A673 (cell line): ENCODE results near the gene PDGFD.

Experiments used
- EZH2 ChIP-seq: fragments of 200-600 bp; sonication (generic); IDR thresholded peaks from 2 replicates; pipeline ENCODE4 v1.6.1; 2017; ENCODE audit warnings: borderline replicate concordance, low read depth, mild to moderate bottlenecking, mixed read lengths, antibody characterized with exemption, low read length; ENCODE audit not compliant: poor library complexity, severe bottlenecking
- TF ChIP-seq, protein P1 (sequence below): fragments of 300-800, 200-600 bp; sonication (generic); conservative IDR thresholded peaks from 2 replicates; pipeline ENCODE4 v1.5.1; 2017; ENCODE audit warnings: low read depth, mild to moderate bottlenecking, antibody characterized with exemption, low read length, moderate library complexity, mixed read lengths

DNA sequence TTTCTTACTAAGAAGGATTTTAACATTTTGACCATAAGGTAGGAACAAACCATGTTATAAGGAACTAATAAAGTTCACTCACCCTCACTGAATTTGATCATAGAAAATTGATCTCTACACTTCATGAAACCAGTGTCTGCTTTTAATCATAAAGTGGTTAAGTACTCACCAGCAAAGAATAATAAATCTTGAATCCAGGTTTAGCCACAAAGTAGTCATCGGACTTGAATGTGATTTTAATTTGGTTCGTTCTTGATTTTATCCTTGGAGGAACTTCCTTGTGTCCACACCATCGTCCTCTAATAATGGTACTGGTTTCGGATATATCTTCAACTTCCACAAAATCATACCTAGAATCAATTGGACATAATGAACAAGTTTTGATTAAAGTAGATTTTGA is 168.1 kb downstream of the PDGFD start:
- no peak for TF ChIP-seq EZH2
- TF ChIP-seq, protein P1, sequence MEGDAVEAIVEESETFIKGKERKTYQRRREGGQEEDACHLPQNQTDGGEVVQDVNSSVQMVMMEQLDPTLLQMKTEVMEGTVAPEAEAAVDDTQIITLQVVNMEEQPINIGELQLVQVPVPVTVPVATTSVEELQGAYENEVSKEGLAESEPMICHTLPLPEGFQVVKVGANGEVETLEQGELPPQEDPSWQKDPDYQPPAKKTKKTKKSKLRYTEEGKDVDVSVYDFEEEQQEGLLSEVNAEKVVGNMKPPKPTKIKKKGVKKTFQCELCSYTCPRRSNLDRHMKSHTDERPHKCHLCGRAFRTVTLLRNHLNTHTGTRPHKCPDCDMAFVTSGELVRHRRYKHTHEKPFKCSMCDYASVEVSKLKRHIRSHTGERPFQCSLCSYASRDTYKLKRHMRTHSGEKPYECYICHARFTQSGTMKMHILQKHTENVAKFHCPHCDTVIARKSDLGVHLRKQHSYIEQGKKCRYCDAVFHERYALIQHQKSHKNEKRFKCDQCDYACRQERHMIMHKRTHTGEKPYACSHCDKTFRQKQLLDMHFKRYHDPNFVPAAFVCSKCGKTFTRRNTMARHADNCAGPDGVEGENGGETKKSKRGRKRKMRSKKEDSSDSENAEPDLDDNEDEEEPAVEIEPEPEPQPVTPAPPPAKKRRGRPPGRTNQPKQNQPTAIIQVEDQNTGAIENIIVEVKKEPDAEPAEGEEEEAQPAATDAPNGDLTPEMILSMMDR: no peak
